HEK293 (cell line): ENCODE results near the gene SOWAHA.

Source experiments
- CTCF ChIA-PET: fragments of 350-600 bp; formaldehyde crosslinking; extraction: SDS; loops from one replicate; lab custom pipeline; 2021; ENCODE audit warnings: antibody characterized with exemption; lab: Yijun Ruan, JAX
- POLR2A ChIA-PET: fragments of 300-600 bp; formaldehyde crosslinking; extraction: SDS; loops from one replicate; lab custom pipeline; 2020; ENCODE audit warnings: antibody characterized with exemption, inconsistent platforms; lab: Yijun Ruan, JAX
- H3K27ac ChIP-seq: fragments of 200-500 bp; sonication (Bioruptor generic); 2 replicates; pipeline ENCODE4 v1.5.1; 2014; ENCODE audit warnings: low read depth, low read length, control low read depth, inconsistent platforms; ENCODE audit errors: extremely low read depth
- H3K36me3 ChIP-seq, 2 experiments: fragments of 200-500 bp in 1 of 2; sonication (Bioruptor generic) in 1 of 2; 1 replicate in 1 of 2; 2 replicates in 1 of 2; pipeline ENCODE4 v1.5.1; 2014 to 2017; ENCODE audit warnings: inconsistent platforms in 2 of 2, low read length in 2 of 2; ENCODE audit not compliant: control insufficient read depth in 2 of 2, insufficient read depth in 1 of 2
- H3K4me1 ChIP-seq: fragments of 200-500 bp; sonication (Bioruptor generic); 2 replicates; pipeline ENCODE4 v1.5.1; 2014; ENCODE audit warnings: mild to moderate bottlenecking, low read length, inconsistent platforms; ENCODE audit not compliant: control insufficient read depth, insufficient read depth
- H3K4me3 ChIP-seq: 2 replicates; pipeline ENCODE4 v1.5.1; 2011; ENCODE audit warnings: low read depth, mild to moderate bottlenecking, control low read depth, low read length, moderate library complexity
- H3K9me3 ChIP-seq: fragments of 200-500 bp; sonication (Bioruptor generic); 2 replicates; pipeline ENCODE4 v1.5.1; 2014; ENCODE audit warnings: low read depth, low read length, inconsistent platforms; ENCODE audit not compliant: control insufficient read depth, insufficient read depth
- BCL11B ChIP-seq: fragments of 450-650 bp; formaldehyde crosslinking; IDR thresholded peaks from 2 replicates; pipeline ENCODE4 v1.5.1; 2016; ENCODE audit warnings: low read depth, missing biosample characterization, missing genetic modification characterization
- KLF17 ChIP-seq: fragments of 450-650 bp; formaldehyde crosslinking; IDR thresholded peaks from 2 replicates; pipeline ENCODE4 v1.5.1; 2016; ENCODE audit warnings: missing biosample characterization, missing genetic modification characterization
- SP2 ChIP-seq: fragments of 450-650 bp; formaldehyde crosslinking; IDR thresholded peaks from 2 replicates; pipeline ENCODE4 v1.5.1; 2016; ENCODE audit warnings: missing biosample characterization, missing genetic modification characterization
- YY1 ChIP-seq: fragments of 450-650 bp; formaldehyde crosslinking; IDR thresholded peaks from 2 replicates; pipeline ENCODE4 v1.5.1; 2018; ENCODE audit warnings: missing biosample characterization, missing genetic modification characterization
- ZBTB20 ChIP-seq: fragments of 450-650 bp; formaldehyde crosslinking; IDR thresholded peaks from 2 replicates; pipeline ENCODE4 v1.5.1; 2016; ENCODE audit warnings: missing biosample characterization, missing genetic modification characterization
- ZEB2 ChIP-seq: fragments of 450-650 bp; formaldehyde crosslinking; IDR thresholded peaks from 2 replicates; pipeline ENCODE4 v1.5.1; 2016; ENCODE audit warnings: missing biosample characterization, missing genetic modification characterization
- ZFHX2 ChIP-seq: fragments of 450-650 bp; formaldehyde crosslinking; conservative IDR thresholded peaks from 2 replicates; pipeline ENCODE4 v1.5.1; 2016; ENCODE audit warnings: missing biosample characterization, missing genetic modification characterization
- ZNF121 ChIP-seq: fragments of 450-650 bp; formaldehyde crosslinking; IDR thresholded peaks from 2 replicates; pipeline ENCODE4 v1.5.1; 2016; ENCODE audit warnings: missing biosample characterization, missing genetic modification characterization
- ZNF2 ChIP-seq: fragments of 450-650 bp; formaldehyde crosslinking; IDR thresholded peaks from 2 replicates; pipeline ENCODE4 v1.5.1; 2016; ENCODE audit warnings: missing biosample characterization, missing genetic modification characterization
- ZNF202 ChIP-seq: fragments of 450-650 bp; formaldehyde crosslinking; IDR thresholded peaks from 2 replicates; pipeline ENCODE4 v1.5.1; 2016; ENCODE audit warnings: missing biosample characterization, missing genetic modification characterization, borderline replicate concordance
- ZNF394 ChIP-seq: fragments of 450-650 bp; formaldehyde crosslinking; IDR thresholded peaks from 2 replicates; pipeline ENCODE4 v1.5.1; 2016; ENCODE audit warnings: missing biosample characterization, missing genetic modification characterization, mild to moderate bottlenecking, moderate library complexity, borderline replicate concordance
- ZNF501 ChIP-seq: fragments of 450-650 bp; formaldehyde crosslinking; IDR thresholded peaks from 2 replicates; pipeline ENCODE4 v1.5.1; 2016; ENCODE audit warnings: missing biosample characterization, missing genetic modification characterization
- ZNF561 ChIP-seq: fragments of 450-650 bp; IDR thresholded peaks from 2 replicates; pipeline ENCODE4 v1.5.1; 2018; ENCODE audit warnings: missing biosample characterization, missing genetic modification characterization, borderline replicate concordance
- ZNF600 ChIP-seq: fragments of 450-650 bp; formaldehyde crosslinking; IDR thresholded peaks from 2 replicates; pipeline ENCODE4 v1.5.1; 2016; ENCODE audit warnings: missing biosample characterization, missing genetic modification characterization
- ZNF610 ChIP-seq: fragments of 450-650 bp; formaldehyde crosslinking; IDR thresholded peaks from 2 replicates; pipeline ENCODE4 v1.5.1; 2016; ENCODE audit warnings: missing biosample characterization, missing genetic modification characterization, borderline replicate concordance
- ZNF777 ChIP-seq: fragments of 450-650 bp; formaldehyde crosslinking; IDR thresholded peaks from 2 replicates; pipeline ENCODE4 v1.5.1; 2017; ENCODE audit warnings: missing biosample characterization, missing genetic modification characterization, borderline replicate concordance
- ZXDB ChIP-seq: fragments of 450-650 bp; formaldehyde crosslinking; IDR thresholded peaks from 2 replicates; pipeline ENCODE4 v1.5.1; 2016; ENCODE audit warnings: missing biosample characterization, missing genetic modification characterization
- TF ChIP-seq, protein P1 (sequence below): fragments of 450-650 bp; formaldehyde crosslinking; IDR thresholded peaks from 2 replicates; pipeline ENCODE4 v1.5.1; 2016; ENCODE audit warnings: missing biosample characterization, missing genetic modification characterization

SOWAHA gene

DNA sequence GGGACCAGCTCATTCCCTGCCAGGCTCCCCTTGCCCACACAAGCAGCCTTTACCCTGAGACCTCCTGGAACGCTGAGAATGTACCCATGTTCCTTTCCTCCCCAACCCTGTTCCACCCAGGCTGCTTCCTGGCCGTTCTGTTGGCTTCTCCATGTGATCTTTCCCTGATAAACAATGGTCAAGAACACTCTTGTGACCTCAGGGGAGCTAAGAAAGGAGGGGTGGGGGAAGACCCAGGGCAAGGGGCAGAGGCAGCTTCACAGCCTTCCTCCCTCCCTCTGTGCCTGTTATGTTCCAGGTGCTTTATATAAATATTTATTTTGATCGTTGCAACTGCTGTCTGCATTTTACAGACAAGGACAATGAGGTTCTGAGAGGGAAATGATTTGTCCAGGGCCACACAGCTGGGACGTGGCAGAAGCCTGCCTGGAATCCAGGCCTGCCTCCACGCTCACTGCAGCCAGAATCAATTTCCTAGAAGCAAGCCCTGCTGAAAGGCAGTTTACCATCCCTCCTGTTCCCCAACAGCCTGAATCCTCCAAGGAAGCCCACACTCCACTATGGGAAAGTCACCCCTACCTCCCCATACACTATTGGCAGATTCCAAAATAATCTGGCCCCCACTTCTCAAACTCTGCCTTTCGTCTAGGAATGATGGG, 13.5 kb downstream of the SOWAHA start:
- H3K27ac ChIP-seq: no peak overlapping the region
- no peaks in the 10 kb centered on the region for H3K4me1 ChIP-seq
- CTCF ChIA-PET: interaction anchor here (0.6 to 4.8 kb wide), 2 partner anchors 34 to 56 kb away, joined by 3 to 20 read pairs; no protein-coding TSS in a partner anchor
- POLR2A ChIA-PET: no interaction called here
- TF ChIP-seq, protein P1, sequence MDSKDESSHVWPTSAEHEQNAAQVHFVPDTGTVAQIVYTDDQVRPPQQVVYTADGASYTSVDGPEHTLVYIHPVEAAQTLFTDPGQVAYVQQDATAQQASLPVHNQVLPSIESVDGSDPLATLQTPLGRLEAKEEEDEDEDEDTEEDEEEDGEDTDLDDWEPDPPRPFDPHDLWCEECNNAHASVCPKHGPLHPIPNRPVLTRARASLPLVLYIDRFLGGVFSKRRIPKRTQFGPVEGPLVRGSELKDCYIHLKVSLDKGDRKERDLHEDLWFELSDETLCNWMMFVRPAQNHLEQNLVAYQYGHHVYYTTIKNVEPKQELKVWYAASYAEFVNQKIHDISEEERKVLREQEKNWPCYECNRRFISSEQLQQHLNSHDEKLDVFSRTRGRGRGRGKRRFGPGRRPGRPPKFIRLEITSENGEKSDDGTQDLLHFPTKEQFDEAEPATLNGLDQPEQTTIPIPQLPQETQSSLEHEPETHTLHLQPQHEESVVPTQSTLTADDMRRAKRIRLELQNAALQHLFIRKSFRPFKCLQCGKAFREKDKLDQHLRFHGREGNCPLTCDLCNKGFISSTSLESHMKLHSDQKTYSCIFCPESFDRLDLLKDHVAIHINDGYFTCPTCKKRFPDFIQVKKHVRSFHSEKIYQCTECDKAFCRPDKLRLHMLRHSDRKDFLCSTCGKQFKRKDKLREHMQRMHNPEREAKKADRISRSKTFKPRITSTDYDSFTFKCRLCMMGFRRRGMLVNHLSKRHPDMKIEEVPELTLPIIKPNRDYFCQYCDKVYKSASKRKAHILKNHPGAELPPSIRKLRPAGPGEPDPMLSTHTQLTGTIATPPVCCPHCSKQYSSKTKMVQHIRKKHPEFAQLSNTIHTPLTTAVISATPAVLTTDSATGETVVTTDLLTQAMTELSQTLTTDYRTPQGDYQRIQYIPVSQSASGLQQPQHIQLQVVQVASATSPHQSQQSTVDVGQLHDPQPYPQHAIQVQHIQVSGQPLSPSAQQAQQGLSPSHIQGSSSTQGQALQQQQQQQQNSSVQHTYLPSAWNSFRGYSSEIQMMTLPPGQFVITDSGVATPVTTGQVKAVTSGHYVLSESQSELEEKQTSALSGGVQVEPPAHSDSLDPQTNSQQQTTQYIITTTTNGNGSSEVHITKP (tag by site-specific recombination): peak; percentile 39; the same call in 1 of the 2 replicates
- no peak for TF ChIP-seq BCL11B
- H3K9me3 ChIP-seq: no peaks in the 10 kb centered on the region
- peaks cover 0 to 38% of the 10 kb centered on the region in 2 experiments; a peak in 1 of 3 replicates for H3K36me3 ChIP-seq
- no peak overlapping the region for H3K4me3 ChIP-seq

- Histone ChIP-seq H3K36me3 (peaks cover 0 to 33% of the 10 kb centered on the region in 2 experiments; a peak in 1 of 3 replicates), H3K4me1 (no peaks in the 10 kb centered on the region), H3K27ac (no peak overlapping the region), H3K4me3 (no peak overlapping the region), H3K9me3 (no peaks in the 10 kb centered on the region)
- ChIA-PET POLR2A (interaction anchor here (0.8 to 2.6 kb wide), 2 partner anchors 8 to 38 kb away, joined by 3 to 10 read pairs; partner anchors contain the start of genes GDF9 and UQCRQ), CTCF (interaction anchor here (0.6 to 4.8 kb wide), 8 partner anchors 8 to 326 kb away, joined by 3 to 29 read pairs (median 4); partner anchors contain the start of gene CCNI2)
- peak; percentile 65 for TF ChIP-seq ZFHX2 (tag by site-specific recombination)
- no peak for TF ChIP-seq SP2
These were observed 15.0 kb downstream of the SOWAHA start for GRCh38 chr5:132827943-132828673.

DNA sequence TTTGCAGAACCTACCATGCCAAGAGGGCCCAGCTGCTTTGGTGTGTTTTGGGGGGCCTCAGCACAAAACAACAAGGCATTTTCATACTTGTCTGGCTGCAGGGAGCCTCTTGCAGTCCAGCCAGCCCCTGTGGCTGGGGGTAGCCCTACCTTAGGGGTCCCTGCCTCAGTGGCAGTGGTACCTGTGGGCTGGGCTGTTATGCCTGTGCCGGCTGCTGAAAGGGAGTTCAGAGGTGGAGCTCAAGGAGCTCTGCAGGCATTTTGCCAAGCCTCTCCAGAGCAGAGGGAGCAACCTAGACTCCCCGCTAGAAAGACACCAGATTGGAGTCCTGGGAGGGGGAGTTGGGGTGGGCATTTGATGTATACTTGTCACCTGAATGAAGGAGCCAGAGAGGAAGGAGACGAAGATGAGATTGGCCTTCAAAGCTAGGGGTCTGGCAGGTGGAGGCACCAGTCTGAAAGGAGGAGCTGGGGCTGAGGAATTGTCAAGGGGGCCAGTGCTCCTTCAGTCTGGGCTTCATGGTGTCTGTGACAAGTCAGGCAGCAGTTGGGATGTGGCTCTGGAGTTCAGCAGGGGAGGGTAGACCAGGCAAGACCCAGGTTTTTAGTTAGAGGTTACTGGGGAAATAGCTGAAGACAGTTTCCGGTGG, 15.9 kb downstream of the SOWAHA start:
- no peak overlapping the region for H3K27ac ChIP-seq
- peaks cover 0 to 27% of the 10 kb centered on the region in 2 experiments; a peak in 1 of 3 replicates for H3K36me3 ChIP-seq
- H3K4me3 ChIP-seq: no peak overlapping the region
- H3K4me1 ChIP-seq: no peaks in the 10 kb centered on the region
- no peaks in the 10 kb centered on the region for H3K9me3 ChIP-seq
- no peak for TF ChIP-seq ZNF501 (tag by site-specific recombination)
- TF ChIP-seq ZNF394 (tag by site-specific recombination): peak; percentile 69
- POLR2A ChIA-PET: interaction anchor here (0.6 to 2.6 kb wide), 3 partner anchors 19 to 38 kb away, joined by 3 to 10 read pairs (median 5); partner anchors contain the start of genes GDF9 and UQCRQ
- CTCF ChIA-PET: interaction anchor here (0.6 to 4.8 kb wide), 13 partner anchors 9 to 303 kb away, joined by 3 to 29 read pairs (median 4); partner anchors contain the start of genes CCNI2, GDF9 and UQCRQ

GRCh38 chr5:132829742-132830435, 16.8 kb downstream of the SOWAHA start:
- ChIA-PET CTCF (interaction anchor here (0.6 to 4.8 kb wide), 11 partner anchors 9 to 1130 kb away, joined by 3 to 29 read pairs (median 4); no protein-coding TSS in a partner anchor), POLR2A (interaction anchor here (0.6 to 2.6 kb wide), 5 partner anchors 18 to 280 kb away, joined by 3 to 10 read pairs (median 4); partner anchors contain the start of genes GDF9 and UQCRQ)
- H3K4me1 ChIP-seq: no peaks in the 10 kb centered on the region
- H3K27ac ChIP-seq: peak overlapping the region; percentile 78; the same call in 1 of the 2 replicates
- H3K9me3 ChIP-seq: no peaks in the 10 kb centered on the region
- H3K4me3 ChIP-seq: peak overlapping the region; percentile 74
- peaks cover 0 to 18% of the 10 kb centered on the region in 2 experiments; a peak in 1 of 3 replicates for H3K36me3 ChIP-seq
- 0 out of 2 replicates have a peak, but pooled peaks have one; percentile 25 for TF ChIP-seq ZNF600 (tag by site-specific recombination)
- peak; percentile 42; the same call in 1 of the 2 replicates for TF ChIP-seq ZBTB20 (tag by site-specific recombination)
- peak; percentile 64 for TF ChIP-seq KLF17 (tag by site-specific recombination)
- TF ChIP-seq YY1 (tag by site-specific recombination): peak; percentile 86
- TF ChIP-seq ZNF610 (tag by site-specific recombination): peak; percentile 76; the same call in 1 of the 2 replicates
- TF ChIP-seq ZNF561 (tag by site-specific recombination): peak; percentile 83; the same call in 1 of the 2 replicates
- TF ChIP-seq ZNF2 (tag by site-specific recombination): peak; percentile 82
- peak; percentile 20; the same call in 1 of the 2 replicates for TF ChIP-seq ZNF121 (tag by site-specific recombination)
- peak; percentile 45; the same call in 1 of the 2 replicates for TF ChIP-seq ZEB2 (tag by site-specific recombination)
- no peak for TF ChIP-seq ZNF202
- peak; percentile 38; the same call in 1 of the 2 replicates for TF ChIP-seq ZXDB (tag by site-specific recombination)
- peak; percentile 85; the same call in 1 of the 2 replicates for TF ChIP-seq ZNF777 (tag by site-specific recombination)
